AG09309 (cell line): Measurements from ENCODE around the gene MKI67.
"Not testable (repeated sequence)": the region's sequence is repeated elsewhere in the genome, so short reads cannot be mapped to it uniquely, and the experiment has no call there.

Experiments used
- DNase-seq: peaks from one replicate; pipeline ENCODE4 v3.0.0-alpha.2; 2010; ENCODE audit warnings: low read depth
- H3K4me3 ChIP-seq: 2 replicates; pipeline ENCODE4 v1.5.1; 2011; ENCODE audit warnings: mild to moderate bottlenecking, low read depth, low read length, moderate library complexity; ENCODE audit not compliant: control insufficient read depth
- TF ChIP-seq, protein P1 (sequence below): IDR thresholded peaks from 2 replicates; pipeline ENCODE4 v1.5.1; 2011; ENCODE audit warnings: mild to moderate bottlenecking, low read depth, low read length, inconsistent platforms; ENCODE audit not compliant: insufficient read depth, control insufficient read depth; ENCODE audit errors: missing control alignments

Gene MKI67

DNA sequence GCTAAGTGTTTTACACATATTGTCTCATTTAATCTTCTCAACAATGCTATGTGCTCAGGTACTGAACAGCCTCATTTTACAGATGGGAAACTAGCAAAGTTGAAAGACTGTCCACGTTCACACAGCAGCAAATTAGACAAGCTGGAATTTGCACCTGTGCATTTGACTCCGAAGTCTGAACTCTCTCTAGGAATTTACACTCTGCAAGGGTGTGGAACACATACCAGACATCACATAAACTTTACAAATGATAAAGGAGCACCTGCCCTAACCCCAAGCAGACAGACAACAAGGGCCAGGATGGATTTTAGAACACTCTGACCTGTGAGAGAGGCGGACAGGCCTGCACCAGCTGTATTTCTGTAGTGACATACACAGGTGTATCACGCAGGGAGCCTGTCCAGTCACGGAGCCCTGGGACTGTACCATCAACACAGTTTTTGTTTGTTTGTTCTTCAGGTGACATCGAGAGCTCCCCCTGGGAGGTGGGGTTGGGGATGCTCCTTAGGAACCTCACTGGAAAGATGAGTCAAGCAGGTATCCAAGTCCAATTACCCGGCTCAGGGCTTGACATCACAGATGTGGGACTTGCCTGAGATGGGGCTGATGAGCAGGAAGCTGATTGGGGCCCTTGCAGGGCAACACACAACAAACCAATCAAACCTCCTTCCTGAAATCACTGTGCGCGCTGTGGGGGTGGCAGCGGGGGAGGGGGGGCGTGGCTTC is 31.0 kb downstream of the MKI67 start:
- DNase-seq: no peak
- no peak overlapping the region for H3K4me3 ChIP-seq
- TF ChIP-seq, protein P1, sequence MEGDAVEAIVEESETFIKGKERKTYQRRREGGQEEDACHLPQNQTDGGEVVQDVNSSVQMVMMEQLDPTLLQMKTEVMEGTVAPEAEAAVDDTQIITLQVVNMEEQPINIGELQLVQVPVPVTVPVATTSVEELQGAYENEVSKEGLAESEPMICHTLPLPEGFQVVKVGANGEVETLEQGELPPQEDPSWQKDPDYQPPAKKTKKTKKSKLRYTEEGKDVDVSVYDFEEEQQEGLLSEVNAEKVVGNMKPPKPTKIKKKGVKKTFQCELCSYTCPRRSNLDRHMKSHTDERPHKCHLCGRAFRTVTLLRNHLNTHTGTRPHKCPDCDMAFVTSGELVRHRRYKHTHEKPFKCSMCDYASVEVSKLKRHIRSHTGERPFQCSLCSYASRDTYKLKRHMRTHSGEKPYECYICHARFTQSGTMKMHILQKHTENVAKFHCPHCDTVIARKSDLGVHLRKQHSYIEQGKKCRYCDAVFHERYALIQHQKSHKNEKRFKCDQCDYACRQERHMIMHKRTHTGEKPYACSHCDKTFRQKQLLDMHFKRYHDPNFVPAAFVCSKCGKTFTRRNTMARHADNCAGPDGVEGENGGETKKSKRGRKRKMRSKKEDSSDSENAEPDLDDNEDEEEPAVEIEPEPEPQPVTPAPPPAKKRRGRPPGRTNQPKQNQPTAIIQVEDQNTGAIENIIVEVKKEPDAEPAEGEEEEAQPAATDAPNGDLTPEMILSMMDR: no peak

DNA sequence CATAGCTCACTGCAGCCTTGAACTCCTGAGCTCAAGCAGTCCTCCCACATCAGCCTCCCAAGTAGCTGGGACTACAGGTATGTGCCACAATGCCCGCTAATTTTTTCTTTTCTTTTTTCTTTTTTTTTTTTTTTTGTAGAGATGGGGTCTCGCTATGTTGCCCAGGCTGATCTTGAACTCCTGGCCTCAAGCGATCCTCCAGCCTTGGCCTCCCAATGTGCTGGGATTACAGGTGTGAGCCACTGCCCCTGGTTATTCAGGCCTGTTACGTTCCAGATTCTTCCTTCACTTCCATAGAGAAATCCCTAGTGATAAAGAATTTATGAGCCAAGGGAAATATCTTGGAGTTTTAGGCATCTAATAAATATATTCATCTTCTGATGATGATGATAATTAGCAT is 31.6 kb downstream of the MKI67 start:
- not testable (repeated sequence) for H3K4me3 ChIP-seq, DNase-seq

DNA sequence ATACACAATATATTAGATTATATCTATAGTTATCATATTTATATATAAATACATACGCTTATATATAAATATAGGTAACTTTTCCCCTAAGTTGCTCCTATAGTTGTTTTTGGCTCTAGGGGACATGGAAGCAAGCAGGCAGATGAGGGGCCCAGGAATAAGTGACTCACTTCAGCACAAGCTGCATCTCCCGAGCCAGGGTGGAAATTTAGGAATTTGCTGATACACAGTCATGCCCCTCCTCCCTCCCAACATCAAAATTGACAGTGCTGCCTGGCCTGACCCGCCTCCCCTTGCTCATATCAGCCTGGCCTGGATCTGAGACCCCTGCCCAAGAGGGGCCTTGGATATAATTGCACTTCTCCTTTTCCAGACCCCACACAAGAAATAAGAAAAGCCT is 33.8 kb downstream of the MKI67 start:
- DNase-seq: no peak
- TF ChIP-seq, protein P1: no peak
- no peak overlapping the region for H3K4me3 ChIP-seq

DNA sequence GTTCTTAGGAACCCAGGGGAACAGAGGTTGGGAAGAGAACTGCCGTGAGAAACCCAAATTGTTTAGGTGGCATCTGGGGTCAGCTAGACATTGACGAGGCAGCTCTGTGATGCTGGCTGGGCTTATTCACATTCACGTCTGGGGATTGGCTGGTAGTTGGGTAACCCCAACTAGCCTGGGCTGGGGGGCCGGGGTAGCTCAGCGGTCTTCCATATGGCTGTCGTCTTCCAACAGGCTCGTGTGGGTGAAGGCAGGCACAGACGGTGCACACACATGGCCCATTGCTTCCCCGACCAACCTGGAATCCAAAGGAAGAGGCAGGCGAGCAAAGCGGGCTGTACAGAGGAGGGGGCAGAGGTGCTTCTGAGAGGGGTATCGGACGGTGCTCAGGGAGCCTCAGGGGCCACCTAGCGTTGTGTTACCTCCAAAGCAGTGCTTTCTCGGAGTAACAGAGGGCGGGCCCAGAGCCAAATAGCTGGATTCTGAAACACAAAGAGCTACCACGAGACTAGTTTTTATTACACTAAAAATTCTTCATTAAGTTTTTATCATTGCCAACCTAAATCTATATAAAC is 34.5 kb downstream of the MKI67 start:
- TF ChIP-seq, protein P1: no peak
- no peak overlapping the region for H3K4me3 ChIP-seq
- no peak for DNase-seq

DNA sequence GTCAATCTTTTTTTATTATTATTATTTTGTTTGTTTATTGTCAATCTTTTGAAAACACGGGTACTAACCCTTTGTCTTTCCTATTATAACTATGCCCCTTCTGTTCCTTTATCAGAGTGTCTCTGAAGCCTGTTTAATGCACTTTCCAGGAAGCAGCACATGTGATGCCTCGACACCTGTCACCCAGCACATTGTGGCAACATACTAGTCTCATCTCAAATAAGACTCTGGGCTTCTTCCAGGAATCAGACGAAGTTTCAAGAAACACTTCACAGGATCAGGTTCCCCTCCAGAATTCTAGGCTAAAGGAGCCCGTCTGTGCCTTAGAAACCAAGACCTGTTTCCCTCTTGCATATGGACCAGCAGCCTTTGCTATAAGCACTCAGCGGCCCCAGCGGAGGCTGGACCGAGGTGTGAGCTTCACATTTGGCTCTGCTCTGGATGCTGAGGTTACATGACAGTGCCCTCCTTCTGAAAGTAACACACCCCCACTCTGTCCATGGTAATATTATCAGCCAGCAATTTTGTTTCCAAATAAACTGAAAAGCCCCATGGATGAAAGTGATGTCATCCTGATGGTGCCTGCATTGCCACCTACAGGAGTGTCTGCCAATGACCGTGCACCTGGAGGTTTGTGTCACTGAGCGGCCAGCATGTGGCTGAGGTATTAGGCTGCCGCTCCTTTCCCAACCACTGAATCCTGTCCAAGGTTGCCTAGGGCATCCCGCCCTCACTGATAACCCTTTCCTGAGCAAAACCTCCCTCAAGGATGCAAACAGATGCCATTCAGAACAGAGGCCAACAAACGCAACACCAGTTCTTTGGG is 38.1 kb downstream of the MKI67 start:
- H3K4me3 ChIP-seq: no peak overlapping the region
- DNase-seq: no peak
- TF ChIP-seq, protein P1: no peak

DNA sequence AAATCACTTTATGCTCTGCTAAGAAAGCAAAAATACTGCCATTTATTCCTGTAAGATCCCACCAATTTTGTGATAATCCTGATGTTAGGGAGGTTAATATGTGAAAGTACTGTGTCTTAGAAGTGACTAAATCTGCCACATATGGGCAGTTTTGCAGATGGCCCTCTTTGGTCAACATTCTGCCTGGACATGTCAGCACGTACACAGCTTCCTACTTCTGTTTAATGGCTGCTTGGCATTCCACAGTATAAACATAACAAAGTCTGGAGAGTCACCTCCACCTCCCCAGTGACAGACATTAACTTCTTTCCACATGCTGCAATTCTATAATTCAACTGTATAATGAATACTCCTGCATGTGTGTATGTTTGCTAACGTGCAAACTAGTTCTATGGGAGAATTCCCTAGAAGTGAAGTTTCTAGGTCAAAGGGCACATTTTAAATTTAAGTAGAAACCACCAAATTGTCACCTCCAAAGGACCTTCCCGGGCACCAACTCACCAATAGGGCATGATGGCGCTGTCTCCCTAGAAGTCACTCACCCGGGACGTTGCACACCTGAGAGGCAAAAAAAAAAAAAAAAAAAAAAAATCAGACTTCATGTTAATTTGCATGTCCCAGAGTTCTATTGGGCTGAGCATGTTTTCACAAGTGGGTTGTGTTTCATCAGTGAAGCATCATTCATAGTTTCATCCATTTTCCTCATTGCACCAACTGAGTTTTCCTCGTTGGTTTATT is 38.9 kb downstream of the MKI67 start:
- H3K4me3 ChIP-seq: no peak overlapping the region
- DNase-seq: no peak
- TF ChIP-seq, protein P1: no peak
